Measurements from ENCODE around the gene CCDC97.

DNA sequence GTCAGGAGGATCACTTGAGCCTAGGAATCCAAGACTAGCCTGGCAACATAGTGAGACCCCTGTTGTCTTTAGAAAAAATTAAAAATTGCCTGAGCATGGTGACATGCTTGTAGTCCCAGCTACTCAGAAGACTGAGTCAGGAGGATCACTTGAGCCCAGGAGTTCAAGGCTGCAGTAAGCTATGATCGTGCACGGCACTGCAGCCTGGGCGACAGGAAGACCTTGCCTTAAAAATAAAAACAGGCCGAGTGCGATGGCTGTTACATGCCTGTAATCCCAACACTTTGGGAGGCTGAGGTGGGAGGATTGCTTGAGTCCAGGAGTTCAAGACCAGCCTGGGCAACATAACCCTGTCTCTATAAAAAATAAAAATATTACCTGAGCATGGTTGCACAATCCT, 40.4 kb upstream of the CCDC97 start:
- TF ChIP-seq, protein P1, sequence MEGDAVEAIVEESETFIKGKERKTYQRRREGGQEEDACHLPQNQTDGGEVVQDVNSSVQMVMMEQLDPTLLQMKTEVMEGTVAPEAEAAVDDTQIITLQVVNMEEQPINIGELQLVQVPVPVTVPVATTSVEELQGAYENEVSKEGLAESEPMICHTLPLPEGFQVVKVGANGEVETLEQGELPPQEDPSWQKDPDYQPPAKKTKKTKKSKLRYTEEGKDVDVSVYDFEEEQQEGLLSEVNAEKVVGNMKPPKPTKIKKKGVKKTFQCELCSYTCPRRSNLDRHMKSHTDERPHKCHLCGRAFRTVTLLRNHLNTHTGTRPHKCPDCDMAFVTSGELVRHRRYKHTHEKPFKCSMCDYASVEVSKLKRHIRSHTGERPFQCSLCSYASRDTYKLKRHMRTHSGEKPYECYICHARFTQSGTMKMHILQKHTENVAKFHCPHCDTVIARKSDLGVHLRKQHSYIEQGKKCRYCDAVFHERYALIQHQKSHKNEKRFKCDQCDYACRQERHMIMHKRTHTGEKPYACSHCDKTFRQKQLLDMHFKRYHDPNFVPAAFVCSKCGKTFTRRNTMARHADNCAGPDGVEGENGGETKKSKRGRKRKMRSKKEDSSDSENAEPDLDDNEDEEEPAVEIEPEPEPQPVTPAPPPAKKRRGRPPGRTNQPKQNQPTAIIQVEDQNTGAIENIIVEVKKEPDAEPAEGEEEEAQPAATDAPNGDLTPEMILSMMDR (IDR thresholded peaks at IDR 0.05), result no peak
- TF ChIP-seq POLR2A (IDR thresholded peaks at IDR 0.05), result no peak
